GM23338 (cell line): Measurements from ENCODE around the gene C3orf85. TPM values are rescaled to one million over a fixed set of nuclear protein-coding genes. Genes with fewer than 3 reads are reported as not detected.

Experiments used
- EZH2 ChIP-seq: fragments of 200-600 bp; sonication (generic); IDR thresholded peaks from one replicate; pipeline ENCODE4 v1.8.0; 2017; ENCODE audit warnings: antibody characterized with exemption, mild to moderate bottlenecking, low read depth; ENCODE audit not compliant: unreplicated experiment
- polyA plus RNA-seq: library from polyadenylated mRNA; unstranded; fragments of >200 nt; fragmentation: Nextera tagmentation; extraction: Ambion mirVana; gene quantifications from 2 replicates; pipeline ENCODE4 v1.2.1, GENCODE V29; 2016
- total RNA-seq: library from RNA; depleted of rRNA; stranded (reverse); fragments of >200 nt; shearing (Covaris generic); gene quantifications from 2 replicates; pipeline ENCODE4 v1.2.3, GENCODE V29; 2014; rRNA removed

C3orf85 gene
- total and polyA plus RNA-seq, 2 experiments from 2014 or later: not detected

- no peak for TF ChIP-seq EZH2
These were observed 59.3 kb downstream of the C3orf85 start (continued) for GRCh38 chr3:109195815-109196214.

Other genes with a start within 250 kb of the C3orf85 start
- gene GUCA1C, start 182.8 kb upstream of the C3orf85 start, total RNA-seq: not detected in 2 replicates
- gene GUCA1C, start 182.8 kb upstream of the C3orf85 start, polyA plus RNA-seq: not detected in 2 replicates
- gene MORC1, start 18.6 kb upstream of the C3orf85 start, total RNA-seq: not detected in 2 replicates
- not detected in 2 replicates for gene MORC1, start 18.6 kb upstream of the C3orf85 start, polyA plus RNA-seq
- 9.3 and 14.3 TPM in 2 replicates for gene DPPA2, start 179.8 kb downstream of the C3orf85 start, total RNA-seq
- gene DPPA2, start 179.8 kb downstream of the C3orf85 start, polyA plus RNA-seq: 18.9 and 21.5 TPM in 2 replicates
- gene DPPA4, start 200.8 kb downstream of the C3orf85 start, total RNA-seq: 806 and 878 TPM in 2 replicates
- gene DPPA4, start 200.8 kb downstream of the C3orf85 start, polyA plus RNA-seq: 546 and 574 TPM in 2 replicates